ENCODE measurements around the gene PPARD.

GRCh38 chr6:35317483-35318195 is 24.7 kb upstream of the PPARD start:
- no peak for TF ChIP-seq CTCF (conservative IDR thresholded peaks at IDR 0.05; ENCODE audit: low read length)
- TF ChIP-seq EZH2phosphoT487 (IDR thresholded peaks at IDR 0.05; ENCODE audit: borderline replicate concordance, low read depth, low read length): no peak

All from OCI-LY7 (cell line).